ENCODE results near the gene GRID2IP.

Gene GRID2IP

DNA sequence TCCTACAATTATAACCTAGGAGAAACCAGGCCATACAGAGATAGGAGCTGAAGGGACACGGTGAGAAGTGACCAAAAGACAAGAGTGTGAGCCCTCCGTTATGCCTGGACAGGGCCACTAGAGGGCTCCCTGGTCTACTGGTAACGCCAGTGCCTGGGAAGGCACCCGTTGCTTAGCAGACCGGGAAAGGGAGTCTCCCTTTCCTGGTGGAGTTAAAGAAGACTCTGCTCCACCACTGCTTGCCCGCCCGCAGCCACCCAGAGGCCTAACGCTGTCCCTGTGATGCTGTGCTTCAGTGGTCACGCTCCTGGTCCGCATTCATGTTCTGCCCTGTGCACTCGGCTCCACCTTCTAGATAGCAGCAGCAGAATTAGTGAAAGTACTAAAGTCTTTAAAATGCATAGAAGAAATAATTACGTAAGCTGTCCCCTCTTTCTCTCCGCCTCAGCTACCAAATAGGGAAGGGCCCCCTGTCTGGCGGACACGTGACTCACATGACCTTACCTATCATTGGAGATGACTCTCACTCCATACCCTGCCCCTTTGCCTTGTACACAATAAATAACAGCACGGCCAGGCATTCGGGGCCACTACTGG is 34.8 kb downstream of the GRID2IP start:
- DNase-seq: peak; percentile 86

DNA sequence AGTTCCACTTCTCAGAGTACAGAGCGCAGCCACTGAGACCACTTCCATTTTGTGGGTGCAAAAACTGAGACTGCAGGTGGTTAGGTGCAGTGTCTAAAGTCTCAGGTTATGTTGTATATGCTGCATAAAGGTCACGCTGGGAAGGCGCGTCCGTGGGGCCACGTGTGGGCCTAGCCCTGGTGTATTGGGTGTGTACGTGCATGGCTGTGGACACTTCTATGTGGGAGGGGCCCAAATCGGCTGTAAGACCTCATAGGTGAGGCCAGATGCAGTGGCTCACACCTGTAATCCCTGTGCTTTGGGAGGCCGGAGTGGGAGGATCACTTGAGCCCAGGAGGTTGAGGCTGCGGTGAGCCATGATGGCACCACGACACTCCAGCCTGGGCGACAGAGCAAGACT is 37.7 kb downstream of the GRID2IP start:
- no peak for DNase-seq

DNA sequence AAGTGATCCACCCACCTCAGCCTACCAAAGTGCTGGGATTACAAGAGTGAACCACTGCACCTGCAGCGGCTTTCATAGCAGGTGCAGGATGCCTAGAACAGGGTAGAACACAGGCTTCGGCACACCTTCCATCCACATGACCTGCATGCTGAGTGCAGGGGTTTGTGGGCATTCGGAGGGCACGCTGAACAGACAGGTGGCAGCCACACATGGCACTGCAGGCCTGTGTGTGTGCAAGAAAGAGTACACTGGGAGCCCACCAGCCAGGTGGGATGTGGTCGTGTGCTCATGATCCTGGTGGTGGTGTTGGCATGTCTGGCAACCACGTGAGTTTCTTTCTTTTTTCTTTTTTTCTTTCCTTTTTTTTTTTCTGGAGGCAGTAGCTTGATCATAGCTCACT is 38.4 kb downstream of the GRID2IP start:
- no peak for DNase-seq

DNA sequence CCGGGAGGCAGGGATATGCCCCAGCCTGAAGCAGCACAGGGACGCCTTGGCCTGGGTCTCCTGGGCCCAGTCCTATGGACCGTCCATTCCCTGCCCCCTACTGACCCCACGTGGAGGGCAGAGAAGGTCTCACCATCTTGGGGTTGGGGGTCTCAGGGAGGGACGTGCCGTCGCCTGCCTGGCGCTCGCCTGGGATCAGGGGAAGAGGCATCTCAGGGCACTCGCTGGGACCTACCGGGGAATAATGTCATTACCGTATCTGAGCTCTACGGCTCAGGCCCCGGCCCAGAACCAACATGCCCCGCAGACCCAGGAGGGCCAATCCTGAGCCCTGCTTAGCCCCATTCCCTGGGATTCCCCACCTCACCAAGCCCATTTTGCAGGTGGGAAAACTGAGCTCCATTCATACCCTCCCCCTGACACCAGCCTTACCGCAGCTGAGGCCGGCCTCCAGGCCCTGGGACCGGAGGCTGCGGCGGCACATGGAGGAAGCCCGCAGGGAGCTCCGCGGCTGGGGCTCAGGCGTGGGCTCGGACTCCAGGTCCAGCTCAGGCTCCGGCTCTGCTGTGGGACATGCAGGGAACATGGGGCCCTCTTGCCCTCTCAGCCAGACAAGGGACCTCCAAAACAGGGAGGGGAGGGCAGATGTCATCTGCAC is 40.7 kb downstream of the GRID2IP start:
- DNase-seq: no peak

DNA sequence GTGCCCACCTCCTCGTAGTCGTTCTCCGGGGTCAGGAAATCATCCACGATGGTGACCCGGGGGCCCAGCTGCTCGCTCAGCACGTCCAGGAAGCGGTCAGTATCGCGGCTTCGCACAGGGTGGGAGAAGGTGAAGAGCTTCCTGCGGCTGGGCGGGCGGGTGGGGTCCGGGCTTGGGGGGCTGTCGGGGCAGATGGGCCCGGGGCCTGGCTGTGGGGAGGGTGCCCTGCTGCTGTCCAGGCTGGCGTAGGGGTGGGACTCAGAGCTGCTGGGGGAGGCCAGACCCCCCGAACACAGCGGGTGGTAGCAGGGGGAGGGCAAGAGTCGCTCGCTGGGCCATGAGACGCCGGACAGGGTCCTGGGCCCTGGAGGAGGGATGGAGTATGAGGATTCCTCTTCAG is 42.3 kb downstream of the GRID2IP start:
- DNase-seq: no peak

DNA sequence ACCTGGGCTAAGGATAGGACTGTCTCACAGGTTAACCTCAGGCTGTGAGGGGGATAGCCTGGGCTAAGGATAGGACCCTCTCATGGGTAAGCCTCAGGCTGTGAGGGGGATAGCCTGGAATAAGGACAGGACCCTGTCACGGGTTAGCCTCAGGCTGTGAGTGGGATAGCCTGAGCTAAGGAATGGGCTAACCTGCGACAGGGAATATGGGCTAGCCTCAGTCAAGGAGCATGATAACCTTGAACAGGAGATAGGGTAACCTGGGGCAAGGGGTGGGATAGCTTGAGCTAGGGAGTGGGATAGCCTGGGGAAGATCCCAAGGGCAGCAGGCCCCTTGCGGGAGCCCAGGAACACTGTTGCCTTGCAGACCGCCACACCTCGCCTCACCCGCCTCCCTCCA is 42.7 kb downstream of the GRID2IP start:
- DNase-seq: no peak

DNA sequence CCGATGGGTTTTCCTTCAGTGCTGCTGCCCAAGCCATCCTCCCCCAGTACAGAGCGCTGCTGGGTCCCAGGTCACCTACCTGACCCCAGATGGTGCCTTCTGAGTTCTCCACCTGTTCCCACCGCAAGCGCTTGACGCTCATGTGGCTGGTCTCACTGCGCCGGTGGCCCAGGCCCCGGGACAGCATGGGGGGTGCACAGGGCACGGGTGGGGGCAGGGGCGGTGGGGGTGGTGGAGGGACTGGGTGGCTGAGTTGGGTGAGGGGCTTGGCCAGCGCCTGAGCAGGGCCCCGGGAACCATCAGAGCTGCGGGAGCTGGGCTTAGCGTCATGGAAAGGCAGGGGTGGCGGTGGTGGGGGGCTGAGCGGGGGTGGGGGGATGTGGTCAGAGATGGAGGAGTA is 43.4 kb downstream of the GRID2IP start:
- no peak for DNase-seq

DNA sequence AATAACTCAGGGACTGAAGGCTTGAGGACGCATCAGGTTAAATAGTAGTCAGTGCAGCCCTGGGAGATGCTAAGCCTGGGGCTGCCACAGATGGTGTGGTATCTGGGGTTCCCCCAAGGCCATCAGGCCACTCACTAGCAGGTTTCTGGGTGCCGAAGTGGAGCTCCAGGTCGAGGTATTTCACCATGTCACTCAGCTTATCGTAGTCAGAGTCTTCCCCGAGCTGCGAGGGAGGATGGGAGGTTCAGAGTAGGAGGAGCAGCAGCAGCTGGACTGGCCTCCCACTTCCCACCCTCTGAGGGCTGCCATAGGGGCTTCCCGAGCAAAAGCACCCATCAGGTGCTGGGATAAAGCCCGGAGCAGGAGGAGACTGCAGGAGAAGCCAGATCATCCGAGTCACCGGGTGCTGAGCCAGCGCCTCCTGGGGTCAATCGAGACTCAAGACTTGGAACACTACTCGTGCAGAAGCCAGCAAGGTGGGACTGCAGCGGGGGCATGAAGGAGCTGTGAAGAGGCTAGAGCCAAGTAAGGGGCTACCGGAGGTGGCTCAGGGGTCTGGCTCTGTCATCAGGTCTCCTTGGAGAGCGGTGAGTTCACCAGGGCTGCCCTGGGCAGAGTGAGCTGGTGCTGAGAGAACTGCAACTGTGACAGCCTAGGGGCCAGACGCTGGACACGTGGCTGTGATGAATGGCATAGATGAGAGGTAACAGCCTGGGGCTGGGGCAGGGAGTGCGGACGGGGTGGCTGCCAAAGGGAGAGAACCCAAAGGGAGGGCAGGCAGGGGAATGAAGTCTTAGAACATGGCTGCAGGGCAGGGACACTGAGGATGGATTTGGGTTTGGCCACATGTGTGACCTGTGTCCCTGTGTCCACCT is 45.3 kb downstream of the GRID2IP start:
- DNase-seq: peak; percentile 32

DNA sequence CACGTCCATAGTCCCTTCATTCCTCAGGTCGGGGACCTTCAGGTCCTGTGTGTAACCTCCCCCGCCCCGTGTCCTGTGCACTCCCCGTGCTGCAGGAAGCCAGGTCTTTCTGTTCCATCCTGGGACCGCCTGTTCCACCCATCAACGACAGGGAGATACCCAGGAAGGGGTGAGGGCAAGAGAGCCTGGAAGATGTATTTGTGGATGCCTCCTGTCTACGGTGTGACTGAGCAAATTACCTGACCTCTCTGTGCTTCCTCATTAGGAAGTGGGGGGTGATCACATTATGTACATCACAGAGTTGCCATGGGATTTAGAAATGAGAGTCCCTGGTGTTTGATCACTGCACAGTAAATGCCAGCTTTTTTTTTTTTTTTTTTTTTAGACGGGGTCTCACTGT is 46.3 kb downstream of the GRID2IP start:
- peak; percentile 33 for DNase-seq

DNA sequence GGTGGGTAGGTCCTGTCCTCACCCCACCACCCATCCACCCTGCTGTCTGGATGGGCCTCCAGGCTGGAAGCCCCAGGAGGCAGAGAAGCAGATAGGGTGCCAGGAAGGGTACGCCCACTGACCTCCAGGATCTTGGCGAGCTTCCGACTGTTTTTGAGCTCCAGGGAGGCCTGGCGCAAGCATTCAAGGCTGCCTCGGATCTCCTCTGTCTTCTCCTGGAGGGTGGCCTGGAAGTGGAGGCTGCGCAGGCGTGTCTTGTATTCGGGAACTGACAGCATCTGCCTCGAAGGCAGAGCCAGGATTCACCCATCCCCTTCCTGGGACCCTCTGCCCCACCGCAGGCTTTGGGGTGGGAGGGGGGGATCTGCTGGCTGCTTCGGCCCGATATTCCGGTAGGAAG is 48.4 kb downstream of the GRID2IP start:
- peak; percentile 45 for DNase-seq

DNA sequence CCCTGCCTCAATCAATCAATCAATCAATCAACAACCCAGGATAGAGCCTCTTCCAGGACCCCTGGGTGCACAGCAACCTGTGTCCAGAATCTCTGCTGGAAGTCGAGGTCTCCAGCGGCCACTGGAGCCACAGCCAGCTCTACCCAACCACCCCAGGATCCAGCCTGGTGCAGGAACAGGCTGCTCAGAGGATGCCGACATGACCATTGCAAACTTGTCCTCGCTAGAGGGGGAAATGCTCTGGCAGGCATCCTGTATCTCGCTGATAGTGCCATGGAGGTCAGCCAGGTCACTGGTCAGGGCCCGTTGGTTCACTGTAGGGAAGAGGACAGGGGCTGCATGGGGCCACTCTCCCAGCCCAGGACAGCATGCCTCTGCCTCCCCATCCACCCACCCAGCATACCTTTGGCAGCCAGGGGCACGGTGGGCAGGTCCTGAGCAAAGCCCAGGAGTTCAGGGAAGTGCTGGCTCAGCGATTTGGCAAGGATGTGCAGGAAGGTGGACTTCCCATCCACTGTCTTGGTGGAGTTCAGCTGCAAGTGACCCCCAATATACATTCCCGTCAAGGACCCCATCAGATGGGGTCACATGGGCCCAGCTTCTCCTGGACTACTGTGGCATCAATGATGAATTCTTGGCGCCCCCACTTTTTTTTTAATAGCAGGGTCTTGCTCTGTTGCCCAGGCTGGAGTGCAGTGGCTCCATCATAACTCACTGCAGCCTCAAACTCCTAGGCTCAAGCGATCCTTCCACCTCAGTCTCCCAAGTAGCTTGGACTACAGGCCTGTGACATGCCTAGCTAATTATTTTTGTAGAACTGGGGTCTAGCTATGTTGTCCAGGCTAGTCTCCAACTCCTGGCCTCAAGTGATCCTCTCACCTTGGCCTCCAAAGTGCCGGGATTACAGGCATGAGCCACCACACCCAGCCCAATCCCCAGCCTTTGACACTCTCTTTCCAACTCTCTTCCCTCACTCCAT is 49.4 kb downstream of the GRID2IP start:
- no peak for DNase-seq

DNA sequence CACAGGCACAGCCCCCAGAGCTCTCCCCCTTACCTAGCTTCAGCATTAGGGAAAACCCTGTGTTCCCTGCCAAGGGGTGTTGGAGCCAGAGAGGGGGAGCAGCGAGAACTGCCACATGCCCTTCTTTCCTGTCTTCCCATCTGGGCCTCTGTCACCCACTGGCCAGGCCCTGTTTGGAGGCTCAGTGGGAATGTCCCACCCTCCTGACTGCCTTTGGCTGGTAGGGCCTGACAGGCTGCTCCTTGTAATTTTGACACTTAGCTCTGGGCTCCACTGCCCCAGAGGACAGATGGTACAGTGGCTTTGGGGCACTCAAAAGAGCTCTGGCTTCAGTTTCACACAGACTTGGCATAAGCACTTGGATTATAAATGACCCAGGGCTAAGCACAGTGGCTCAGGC is 50.6 kb downstream of the GRID2IP start:
- DNase-seq: no peak

DNA sequence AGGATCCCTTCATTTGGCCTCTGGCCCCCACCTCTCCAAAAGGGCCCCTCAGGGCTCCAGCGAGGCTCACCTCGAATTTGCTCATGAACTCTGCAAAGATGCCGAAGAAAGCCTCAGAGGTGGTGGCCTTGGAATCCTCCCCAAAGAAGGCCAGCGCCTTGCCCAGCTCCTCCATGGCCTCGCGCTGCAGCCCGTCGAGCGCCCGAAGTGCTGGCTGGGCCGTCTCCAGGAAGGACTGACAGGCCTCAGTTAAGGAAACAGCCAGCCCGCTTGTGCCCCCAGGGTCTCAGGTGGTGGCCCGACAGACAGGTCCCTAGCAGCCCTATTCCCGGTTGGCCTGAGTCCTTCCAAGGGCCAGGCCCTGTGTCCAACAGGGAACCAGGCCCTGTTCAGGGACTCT is 53.3 kb downstream of the GRID2IP start:
- no peak for DNase-seq

DNA sequence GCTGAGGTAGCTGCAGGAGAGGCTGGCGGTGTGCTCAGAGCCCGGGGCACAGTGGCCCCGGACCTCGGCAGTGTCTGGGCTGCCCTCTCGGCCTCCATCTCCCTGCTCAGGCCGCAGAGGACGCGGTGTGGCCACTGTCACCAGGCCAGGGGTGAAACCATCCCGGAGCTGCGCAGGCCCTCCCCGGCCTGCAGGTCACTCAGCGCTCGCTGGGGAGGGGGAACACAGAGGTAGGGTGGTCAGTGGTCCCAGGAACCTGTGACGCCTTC is 53.7 kb downstream of the GRID2IP start:
- no peak for DNase-seq

DNA sequence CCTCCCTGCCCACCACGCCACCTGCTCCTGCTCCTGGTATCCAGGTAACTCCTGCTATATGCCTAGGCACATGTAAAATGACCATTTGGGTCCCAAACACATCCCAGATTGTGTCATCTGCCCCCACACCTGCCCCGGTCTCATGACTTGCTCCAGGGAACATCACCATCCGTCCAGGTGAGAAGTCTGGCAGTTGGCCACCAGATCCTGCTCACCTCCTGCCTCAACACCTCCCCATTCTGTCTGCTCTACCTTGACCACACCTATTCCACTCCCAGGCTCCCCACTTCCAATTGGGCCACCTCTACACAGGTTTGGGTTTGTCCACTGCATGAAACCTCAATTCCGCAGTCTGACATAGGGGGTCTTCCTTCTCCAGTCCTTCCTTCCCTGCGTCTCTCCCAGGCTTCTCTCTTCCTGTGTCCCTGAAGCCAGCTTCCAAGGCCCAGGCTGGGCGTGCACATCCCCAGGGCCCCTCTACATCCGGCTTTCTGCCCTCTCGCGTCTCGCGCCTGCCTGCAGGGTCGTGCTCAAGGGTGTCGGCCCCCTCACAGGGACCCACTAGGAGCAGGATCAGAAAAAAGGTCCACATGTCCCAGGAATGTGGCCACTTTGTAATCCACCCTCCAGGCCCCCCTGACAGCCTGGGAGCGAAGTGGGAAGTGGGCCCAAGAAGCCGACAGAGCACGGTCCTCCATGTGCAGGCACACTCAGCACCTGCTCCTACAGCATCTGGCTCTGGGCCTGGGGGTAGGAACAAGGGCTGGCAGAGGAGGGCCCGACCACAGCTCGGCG is 54.2 kb downstream of the GRID2IP start:
- DNase-seq: no peak

DNA sequence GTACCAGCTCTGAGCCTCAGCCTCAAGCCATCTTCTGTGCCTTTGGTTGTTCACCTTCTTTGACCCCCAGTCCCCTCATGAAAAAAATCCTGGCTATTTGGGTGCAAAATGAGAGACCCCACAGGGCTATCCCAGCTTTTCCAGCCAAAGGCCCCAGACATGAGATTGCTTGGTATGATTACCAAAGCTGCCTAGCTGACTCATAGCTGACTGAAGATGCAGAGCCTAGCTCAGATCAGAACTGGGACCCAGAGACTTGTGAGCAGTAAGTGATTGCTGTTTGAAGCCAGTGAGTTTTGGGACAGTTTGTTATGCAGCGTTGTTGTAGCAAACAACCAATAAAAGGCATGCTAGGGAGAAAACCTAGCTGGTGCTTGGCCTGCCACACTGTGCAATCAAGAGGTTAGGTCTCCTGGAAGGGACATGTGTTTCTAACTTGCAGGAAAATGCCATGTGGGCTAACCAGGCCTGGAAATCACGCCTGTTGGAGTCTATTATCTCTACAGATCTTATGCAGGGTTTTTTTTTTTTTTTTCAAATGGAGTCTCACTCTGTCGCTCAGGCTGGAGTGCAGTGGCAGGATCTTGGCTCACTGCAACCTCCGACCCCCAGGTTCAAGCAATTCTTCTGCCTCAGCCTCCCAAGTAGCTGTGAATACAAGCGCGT is 55.5 kb downstream of the GRID2IP start:
- no peak for DNase-seq

DNA sequence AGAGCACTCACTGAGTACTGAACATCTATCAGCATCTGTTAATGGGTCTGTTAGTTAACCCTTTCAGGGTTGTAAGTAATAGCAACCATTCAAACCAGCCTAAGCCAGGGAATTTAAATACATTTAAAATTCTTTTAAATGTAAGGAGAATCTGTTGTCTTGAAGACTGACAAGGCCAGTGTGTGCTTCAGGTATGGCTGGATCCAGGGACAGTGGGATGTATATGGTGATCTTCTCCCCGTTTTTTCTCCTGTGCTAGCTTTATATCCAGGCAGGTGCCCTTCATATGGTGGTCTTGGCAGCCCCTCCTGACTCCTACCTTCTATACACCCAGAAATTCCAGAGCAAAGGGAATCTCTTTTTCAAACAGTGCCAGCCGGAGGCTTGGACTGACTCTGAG is 56.9 kb downstream of the GRID2IP start:
- DNase-seq: no peak

DNA sequence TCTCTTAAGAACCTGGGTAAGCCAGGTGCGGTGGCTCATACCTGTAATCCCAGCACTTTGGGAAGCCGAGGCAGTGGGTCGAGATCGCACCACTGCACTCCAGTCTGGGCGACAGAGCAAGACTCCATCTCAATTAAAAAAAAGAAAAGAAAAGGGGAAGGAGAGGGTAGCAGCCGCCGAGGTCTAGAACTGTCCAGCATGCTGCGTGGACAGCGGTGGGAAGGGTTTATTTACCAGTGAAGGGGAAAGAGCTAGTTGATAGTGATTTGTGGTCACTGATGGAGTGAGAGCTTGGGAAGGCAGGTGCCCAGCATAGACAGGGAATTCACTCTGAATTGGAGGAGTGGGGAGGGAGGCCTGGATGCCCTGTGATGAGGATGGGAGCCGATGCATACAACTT is 60.1 kb downstream of the GRID2IP start:
- no peak for DNase-seq

DNA sequence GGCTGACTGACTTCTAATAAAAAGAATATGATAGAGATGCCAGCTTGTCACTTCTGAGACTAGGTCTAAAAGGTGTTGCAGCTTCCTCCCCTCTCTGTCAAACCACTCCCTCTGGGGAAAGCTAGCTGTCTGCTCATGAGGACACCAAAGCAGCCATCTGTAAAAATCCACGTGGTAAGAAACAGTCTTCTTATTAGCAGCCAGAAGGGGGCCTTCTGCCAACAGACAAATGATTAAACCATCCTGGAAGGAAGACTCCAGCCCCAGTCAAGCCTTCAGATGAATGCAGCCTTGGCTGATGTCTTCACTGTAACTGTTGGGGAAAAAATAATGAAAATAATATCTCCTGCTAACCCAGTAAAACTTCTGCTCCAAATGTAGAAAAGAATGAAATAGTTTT is 61.6 kb downstream of the GRID2IP start:
- DNase-seq: no peak

DNA sequence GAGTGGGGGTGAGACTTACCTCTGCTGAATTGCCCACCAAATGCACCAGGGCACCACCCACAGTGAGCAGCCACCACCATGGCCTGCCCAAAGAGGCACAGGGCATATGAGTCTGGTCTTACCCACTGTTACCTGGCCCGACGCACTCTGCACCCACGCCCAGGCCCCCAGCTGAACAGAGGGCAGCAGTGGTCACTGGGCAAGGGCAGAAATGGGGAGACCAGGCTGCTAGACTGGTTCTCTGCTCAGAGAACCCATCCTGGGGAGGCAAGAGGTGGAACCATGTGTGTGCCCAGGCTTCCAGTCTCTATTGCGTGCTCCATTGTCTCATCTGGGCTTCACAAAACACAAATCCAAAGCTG is 64.1 kb downstream of the GRID2IP start:
- DNase-seq: no peak

DNA sequence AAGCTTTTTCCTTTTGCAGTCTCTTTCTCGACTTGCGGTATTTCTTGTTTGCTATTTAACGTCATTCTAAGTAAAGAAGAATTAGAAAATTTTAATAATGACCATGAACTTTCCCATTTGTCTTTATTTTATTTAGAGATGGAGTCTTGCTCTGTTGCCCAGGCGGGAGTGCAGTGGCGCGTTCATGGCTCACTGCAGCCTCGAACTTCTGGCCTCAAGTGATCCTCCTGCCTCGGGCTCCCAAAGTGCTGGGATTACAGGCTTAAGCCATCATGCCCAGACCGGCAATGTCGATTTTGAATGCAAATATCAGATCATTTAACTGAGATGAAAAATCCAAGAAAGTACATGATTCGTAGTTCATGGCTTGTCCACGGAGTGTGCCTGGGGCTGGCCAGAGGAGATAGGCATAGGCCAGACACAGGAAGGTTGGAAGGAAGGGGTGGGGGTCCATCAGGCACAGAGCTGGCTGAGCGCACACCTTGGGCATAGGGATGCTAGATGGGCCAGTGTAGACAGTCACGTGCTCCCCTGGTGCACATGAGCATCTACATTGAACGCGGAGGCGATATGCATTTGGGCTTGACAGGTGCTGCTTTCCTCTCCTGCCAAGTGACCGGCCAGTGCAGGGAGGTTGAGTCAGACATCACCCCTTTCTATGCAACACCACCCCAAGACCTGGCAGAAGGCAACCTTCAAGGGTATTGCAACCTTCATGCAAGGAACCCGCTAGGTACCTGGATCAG is 64.7 kb downstream of the GRID2IP start:
- DNase-seq: no peak

Data from NCI-H146 (cell line).